ENCODE results near the gene WWC1.

DNA sequence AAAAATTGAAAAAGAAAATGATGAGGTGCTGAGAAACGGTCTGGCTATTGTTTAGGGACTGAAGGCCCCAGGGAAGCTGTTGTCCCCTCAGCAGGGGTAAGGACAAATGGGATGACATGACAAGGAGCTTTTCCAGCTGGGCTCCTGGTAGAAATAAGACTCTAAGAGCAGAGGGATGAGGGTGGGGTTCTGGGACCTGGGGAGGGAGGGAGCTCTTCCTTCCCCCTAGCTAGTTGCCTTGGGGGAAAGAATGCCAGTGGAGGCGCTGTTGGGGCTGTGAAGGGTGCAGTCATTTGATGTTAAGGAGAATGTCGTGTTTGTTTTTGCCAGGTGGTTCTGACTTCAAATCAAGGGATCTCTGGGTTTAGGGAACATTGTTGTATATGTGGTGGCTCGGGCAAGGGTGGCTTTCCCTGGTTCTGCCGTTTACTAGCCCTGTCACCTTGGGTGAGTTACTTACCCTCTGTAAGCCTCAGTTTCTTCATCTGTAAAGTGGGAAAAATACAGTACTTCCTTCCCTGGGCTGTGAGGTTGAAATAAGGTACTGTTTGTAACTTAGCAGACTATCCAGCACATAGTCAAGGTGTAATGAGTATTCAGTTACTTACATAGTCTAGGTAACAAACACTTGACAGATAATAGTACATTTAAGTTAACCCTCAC, 47.8 kb downstream of the WWC1 start:
- TF ChIP-seq, protein P1, sequence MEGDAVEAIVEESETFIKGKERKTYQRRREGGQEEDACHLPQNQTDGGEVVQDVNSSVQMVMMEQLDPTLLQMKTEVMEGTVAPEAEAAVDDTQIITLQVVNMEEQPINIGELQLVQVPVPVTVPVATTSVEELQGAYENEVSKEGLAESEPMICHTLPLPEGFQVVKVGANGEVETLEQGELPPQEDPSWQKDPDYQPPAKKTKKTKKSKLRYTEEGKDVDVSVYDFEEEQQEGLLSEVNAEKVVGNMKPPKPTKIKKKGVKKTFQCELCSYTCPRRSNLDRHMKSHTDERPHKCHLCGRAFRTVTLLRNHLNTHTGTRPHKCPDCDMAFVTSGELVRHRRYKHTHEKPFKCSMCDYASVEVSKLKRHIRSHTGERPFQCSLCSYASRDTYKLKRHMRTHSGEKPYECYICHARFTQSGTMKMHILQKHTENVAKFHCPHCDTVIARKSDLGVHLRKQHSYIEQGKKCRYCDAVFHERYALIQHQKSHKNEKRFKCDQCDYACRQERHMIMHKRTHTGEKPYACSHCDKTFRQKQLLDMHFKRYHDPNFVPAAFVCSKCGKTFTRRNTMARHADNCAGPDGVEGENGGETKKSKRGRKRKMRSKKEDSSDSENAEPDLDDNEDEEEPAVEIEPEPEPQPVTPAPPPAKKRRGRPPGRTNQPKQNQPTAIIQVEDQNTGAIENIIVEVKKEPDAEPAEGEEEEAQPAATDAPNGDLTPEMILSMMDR (IDR thresholded peaks at IDR 0.05): no peak
- no peak for TF ChIP-seq POLR2AphosphoS5 (IDR thresholded peaks at IDR 0.05; ENCODE audit: insufficient read depth in 1 of 2, low read depth in 1 of 2)

All from vagina (tissue), 2 donors.